Hepatocyte (in vitro differentiated cells): ENCODE data around the gene CDC6.

Experiments
- CTCF ChIP-seq: fragments of 200-600 bp; sonication (generic); IDR thresholded peaks from 2 replicates; pipeline ENCODE4 v1.5.1; 2016; ENCODE audit warnings: antibody characterized with exemption, mild to moderate bottlenecking; ENCODE audit not compliant: poor library complexity
- EZH2 ChIP-seq: fragments of 200-600 bp; sonication (generic); IDR thresholded peaks from 2 replicates; pipeline ENCODE4 v1.6.1; 2016; ENCODE audit warnings: antibody characterized with exemption, mild to moderate bottlenecking, borderline replicate concordance
- EZH2phosphoT487 ChIP-seq: fragments of 200-600 bp; sonication (generic); IDR thresholded peaks from one replicate; pipeline ENCODE4 v1.6.1; 2018; ENCODE audit warnings: antibody characterized with exemption, mild to moderate bottlenecking, low read depth, moderate library complexity; ENCODE audit not compliant: unreplicated experiment, severe bottlenecking

GRCh38 chr17:40315206-40315605, 27.5 kb downstream of the CDC6 start:
- TF ChIP-seq CTCF (no peak), EZH2phosphoT487 (no peak), EZH2 (no peak)
